NT2/D1 (cell line): Measurements from ENCODE around the gene CP.

ENCODE experiments used
- SUZ12 ChIP-seq: IDR thresholded peaks from 2 replicates; pipeline ENCODE4 v1.6.1; 2011; ENCODE audit not compliant: insufficient read length, insufficient read depth; ENCODE audit errors: extremely low read depth
- YY1 ChIP-seq: IDR thresholded peaks from 2 replicates; pipeline ENCODE4 v1.6.1; 2011; ENCODE audit not compliant: insufficient read length, insufficient read depth

DNA sequence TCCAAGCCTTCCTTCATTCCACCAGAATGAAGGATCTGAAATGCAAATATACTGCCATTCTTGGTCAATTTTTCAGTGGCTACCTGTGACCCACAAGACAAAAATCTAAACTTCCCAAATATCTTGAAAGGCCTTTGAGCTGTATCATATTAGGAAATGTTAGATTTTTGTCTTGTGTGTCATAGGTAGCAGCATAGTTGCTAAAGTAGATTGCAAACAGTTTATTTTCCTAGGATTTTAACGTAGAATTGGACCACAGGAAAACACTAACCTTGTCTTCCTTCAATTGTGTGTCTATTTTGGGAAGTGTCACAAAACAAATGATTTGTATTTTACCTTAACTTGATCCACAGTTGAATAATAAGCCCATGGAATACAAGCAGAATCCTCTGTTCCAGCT is 42.4 kb downstream of the CP start:
- TF ChIP-seq YY1 (no peak), SUZ12 (no peak)
